SK-N-SH treated with all-trans-retinoic acid at 6 μM for 48 hours (cell line): ENCODE data around the gene AGMO.
A peak's percentile ranks its signal among the peaks of the same experiment; 100 is the strongest.

ENCODE experiments used
- ATAC-seq: fragments of 200-7000 bp; cut with Tn5 transposase; 3 replicates; pipeline ENCODE4 v1.9.1; 2020; ENCODE audit warnings: mild to moderate bottlenecking, moderate library complexity
- BACH2 ChIP-seq: fragments of 250-450 bp; sonication (Bioruptor Pico); IDR thresholded peaks from 2 replicates; pipeline ENCODE4 v1.9.0; 2021; ENCODE audit warnings: mild to moderate bottlenecking, borderline replicate concordance
- CSDC2 ChIP-seq: fragments of 250-450 bp; sonication (Bioruptor Pico); IDR thresholded peaks from 2 replicates; pipeline ENCODE4 v1.5.0; 2020; ENCODE audit warnings: mild to moderate bottlenecking, moderate library complexity
- ESRRG ChIP-seq: fragments of 250-450 bp; sonication (Bioruptor Pico); IDR thresholded peaks from 2 replicates; pipeline ENCODE4 v1.6.1; 2021; ENCODE audit warnings: mild to moderate bottlenecking
- ISL1 ChIP-seq: fragments of 250-450 bp; sonication (Bioruptor Pico); IDR thresholded peaks from 2 replicates; pipeline ENCODE4 v2.1.2; 2022; ENCODE audit warnings: mild to moderate bottlenecking, moderate library complexity
- RARB ChIP-seq: fragments of 250-450 bp; sonication (Bioruptor Pico); IDR thresholded peaks from 2 replicates; pipeline ENCODE4 v1.8.0; 2021; ENCODE audit warnings: mild to moderate bottlenecking, moderate library complexity
- ZFP3 ChIP-seq: fragments of 250-450 bp; sonication (Bioruptor Pico); IDR thresholded peaks from 2 replicates; pipeline ENCODE4 v1.5.0; 2020; ENCODE audit warnings: mild to moderate bottlenecking, moderate library complexity
- ZFP30 ChIP-seq: fragments of 450-650 bp; formaldehyde crosslinking; IDR thresholded peaks from 2 replicates; pipeline ENCODE4 v1.5.0; 2022; ENCODE audit warnings: mild to moderate bottlenecking, moderate library complexity
- ZNF565 ChIP-seq: fragments of 450-650 bp; formaldehyde crosslinking; conservative IDR thresholded peaks from 2 replicates; pipeline ENCODE4 v1.5.0; 2020; ENCODE audit warnings: low read depth, mild to moderate bottlenecking, moderate library complexity
- TF ChIP-seq, protein P1 (sequence below): fragments of 250-450 bp; sonication (Bioruptor Pico); IDR thresholded peaks from 2 replicates; pipeline ENCODE4 v1.5.1; 2020; ENCODE audit warnings: low read depth, mild to moderate bottlenecking, moderate library complexity
- TF ChIP-seq, protein P2 (sequence below): fragments of 250-450 bp; sonication (Bioruptor Pico); IDR thresholded peaks from 2 replicates; pipeline ENCODE4 v1.8.0; 2021; ENCODE audit warnings: low read depth, mild to moderate bottlenecking, moderate library complexity, borderline replicate concordance
- TF ChIP-seq, protein P3 (sequence below): fragments of 250-450 bp; sonication (Bioruptor Pico); IDR thresholded peaks from 2 replicates; pipeline ENCODE4 v1.5.0; 2020; ENCODE audit warnings: mild to moderate bottlenecking, moderate library complexity
- TF ChIP-seq, protein P4 (sequence below): fragments of 250-450 bp; sonication (Bioruptor Pico); IDR thresholded peaks from 2 replicates; pipeline ENCODE4 v1.8.0; 2020; ENCODE audit warnings: mild to moderate bottlenecking, moderate library complexity, borderline replicate concordance

The AGMO gene

DNA sequence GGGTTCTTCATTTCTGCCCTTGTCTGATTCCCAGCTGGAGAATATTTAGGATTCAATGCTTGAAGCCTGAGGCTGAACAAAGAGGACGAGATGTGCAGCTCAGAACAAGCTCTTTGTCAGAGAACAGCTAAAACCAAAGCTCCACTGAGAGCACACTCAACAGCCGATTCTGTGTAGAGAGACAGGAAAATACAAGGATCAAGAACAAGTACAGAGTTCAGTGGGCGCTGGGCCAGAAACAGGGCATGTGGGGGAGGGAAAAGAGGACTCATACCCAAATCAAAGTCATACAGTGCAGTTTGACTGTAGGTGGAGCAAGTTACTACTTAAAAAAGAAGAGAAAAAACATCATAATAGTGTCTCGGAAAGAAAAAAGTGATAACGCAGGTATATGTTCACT is at the start of gene AGMO:
Gene AGMO (minus strand): TSS at position 181 of the 400 bp plus-strand sequence.
- peak; percentile 62 for ATAC-seq
- TF ChIP-seq ESRRG (no peak), BACH2 (CRISPR knock-in tag) (no peak), ISL1 (CRISPR knock-in tag) (no peak), ZFP3 (CRISPR knock-in tag) (no peak), CSDC2 (CRISPR knock-in tag) (no peak), ZNF565 (CRISPR knock-in tag) (no peak)
- TF ChIP-seq, protein P1, sequence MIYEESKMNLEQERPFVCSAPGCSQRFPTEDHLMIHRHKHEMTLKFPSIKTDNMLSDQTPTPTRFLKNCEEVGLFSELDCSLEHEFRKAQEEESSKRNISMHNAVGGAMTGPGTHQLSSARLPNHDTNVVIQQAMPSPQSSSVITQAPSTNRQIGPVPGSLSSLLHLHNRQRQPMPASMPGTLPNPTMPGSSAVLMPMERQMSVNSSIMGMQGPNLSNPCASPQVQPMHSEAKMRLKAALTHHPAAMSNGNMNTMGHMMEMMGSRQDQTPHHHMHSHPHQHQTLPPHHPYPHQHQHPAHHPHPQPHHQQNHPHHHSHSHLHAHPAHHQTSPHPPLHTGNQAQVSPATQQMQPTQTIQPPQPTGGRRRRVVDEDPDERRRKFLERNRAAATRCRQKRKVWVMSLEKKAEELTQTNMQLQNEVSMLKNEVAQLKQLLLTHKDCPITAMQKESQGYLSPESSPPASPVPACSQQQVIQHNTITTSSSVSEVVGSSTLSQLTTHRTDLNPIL (CRISPR knock-in tag), result no peak
- TF ChIP-seq, protein P2, sequence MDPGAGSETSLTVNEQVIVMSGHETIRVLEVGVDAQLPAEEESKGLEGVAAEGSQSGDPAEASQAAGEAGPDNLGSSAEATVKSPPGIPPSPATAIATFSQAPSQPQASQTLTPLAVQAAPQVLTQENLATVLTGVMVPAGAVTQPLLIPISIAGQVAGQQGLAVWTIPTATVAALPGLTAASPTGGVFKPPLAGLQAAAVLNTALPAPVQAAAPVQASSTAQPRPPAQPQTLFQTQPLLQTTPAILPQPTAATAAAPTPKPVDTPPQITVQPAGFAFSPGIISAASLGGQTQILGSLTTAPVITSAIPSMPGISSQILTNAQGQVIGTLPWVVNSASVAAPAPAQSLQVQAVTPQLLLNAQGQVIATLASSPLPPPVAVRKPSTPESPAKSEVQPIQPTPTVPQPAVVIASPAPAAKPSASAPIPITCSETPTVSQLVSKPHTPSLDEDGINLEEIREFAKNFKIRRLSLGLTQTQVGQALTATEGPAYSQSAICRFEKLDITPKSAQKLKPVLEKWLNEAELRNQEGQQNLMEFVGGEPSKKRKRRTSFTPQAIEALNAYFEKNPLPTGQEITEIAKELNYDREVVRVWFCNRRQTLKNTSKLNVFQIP (CRISPR knock-in tag), result no peak
- TF ChIP-seq, protein P3, sequence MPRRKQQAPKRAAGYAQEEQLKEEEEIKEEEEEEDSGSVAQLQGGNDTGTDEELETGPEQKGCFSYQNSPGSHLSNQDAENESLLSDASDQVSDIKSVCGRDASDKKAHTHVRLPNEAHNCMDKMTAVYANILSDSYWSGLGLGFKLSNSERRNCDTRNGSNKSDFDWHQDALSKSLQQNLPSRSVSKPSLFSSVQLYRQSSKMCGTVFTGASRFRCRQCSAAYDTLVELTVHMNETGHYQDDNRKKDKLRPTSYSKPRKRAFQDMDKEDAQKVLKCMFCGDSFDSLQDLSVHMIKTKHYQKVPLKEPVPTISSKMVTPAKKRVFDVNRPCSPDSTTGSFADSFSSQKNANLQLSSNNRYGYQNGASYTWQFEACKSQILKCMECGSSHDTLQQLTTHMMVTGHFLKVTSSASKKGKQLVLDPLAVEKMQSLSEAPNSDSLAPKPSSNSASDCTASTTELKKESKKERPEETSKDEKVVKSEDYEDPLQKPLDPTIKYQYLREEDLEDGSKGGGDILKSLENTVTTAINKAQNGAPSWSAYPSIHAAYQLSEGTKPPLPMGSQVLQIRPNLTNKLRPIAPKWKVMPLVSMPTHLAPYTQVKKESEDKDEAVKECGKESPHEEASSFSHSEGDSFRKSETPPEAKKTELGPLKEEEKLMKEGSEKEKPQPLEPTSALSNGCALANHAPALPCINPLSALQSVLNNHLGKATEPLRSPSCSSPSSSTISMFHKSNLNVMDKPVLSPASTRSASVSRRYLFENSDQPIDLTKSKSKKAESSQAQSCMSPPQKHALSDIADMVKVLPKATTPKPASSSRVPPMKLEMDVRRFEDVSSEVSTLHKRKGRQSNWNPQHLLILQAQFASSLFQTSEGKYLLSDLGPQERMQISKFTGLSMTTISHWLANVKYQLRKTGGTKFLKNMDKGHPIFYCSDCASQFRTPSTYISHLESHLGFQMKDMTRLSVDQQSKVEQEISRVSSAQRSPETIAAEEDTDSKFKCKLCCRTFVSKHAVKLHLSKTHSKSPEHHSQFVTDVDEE, result no peak

DNA sequence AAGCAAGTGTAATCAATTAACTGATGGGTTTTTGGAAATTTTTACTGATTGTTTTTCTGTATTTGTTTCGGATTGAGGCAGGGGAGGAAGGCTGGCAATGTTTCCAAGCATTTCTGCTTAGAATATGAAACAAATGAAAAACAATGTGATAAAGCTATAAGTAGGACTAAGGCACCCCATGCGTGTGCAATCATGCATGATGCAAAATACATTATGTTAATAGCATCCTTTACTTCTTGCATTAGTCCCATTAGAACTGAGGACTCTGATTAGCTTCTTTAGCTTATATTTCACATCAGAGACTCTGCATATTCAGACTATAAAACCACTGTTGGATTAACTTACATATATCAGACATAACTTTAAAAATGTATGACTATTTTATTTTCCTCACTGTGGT is 48.7 kb upstream of the AGMO start:
- TF ChIP-seq ZFP3 (CRISPR knock-in tag), result no peak
- TF ChIP-seq, all 23 proteins: peak for 0
- no peak for ATAC-seq

DNA sequence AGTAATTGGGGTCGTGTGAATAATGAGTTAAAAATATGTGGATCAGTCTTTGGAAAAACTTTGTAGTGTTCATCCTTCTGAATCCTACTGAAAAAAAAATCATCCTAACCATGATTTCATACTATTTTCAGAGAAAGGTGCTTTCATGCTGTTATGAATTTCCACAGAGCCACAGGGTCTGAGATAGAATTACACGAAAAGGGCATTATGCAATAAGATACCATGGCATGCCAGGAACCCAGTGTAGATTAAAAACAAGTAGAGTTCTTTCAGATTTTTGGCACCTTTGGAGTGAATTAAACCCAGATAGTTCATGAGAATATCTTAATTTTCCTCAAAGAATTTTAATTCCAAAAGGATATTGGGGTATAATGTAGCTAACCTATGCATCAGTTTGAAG is 47.5 kb upstream of the AGMO start:
- no peak for ATAC-seq
- TF ChIP-seq RARB, result no peak

DNA sequence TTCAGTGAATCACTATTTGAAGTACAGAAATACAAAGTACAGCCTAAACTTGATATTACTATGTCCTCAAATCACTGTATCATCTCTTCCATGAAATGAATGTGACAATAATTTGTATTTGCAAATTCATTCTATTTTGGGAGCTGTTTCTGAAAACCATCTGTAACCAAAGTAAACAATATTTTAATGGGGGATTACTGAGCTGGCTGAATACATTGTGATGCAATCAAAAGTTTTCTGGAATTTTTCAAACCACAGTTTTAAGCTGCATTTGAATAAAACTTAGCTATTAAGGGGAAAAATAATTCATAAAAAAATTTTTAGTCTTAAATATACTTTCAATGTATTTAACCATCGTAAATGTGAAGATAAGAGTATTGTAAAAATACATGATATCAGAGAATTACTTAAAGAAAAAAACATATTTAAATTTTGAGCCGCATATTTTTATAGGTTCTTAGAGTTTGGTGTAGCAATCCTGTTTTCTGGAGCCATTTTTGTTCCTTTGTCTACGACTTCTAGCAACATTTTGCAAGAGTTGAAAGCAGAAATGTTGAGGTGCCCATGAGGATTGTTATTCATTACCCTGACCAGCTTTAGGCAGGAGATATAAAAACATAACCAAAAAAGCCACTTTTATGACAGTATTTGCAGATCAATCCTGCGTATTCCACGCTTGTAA is 45.9 kb upstream of the AGMO start:
- TF ChIP-seq, protein P2 (CRISPR knock-in tag), result no peak
- TF ChIP-seq, protein P1 (CRISPR knock-in tag), result no peak
- TF ChIP-seq ZFP30 (CRISPR knock-in tag), result no peak
- TF ChIP-seq, protein P4, sequence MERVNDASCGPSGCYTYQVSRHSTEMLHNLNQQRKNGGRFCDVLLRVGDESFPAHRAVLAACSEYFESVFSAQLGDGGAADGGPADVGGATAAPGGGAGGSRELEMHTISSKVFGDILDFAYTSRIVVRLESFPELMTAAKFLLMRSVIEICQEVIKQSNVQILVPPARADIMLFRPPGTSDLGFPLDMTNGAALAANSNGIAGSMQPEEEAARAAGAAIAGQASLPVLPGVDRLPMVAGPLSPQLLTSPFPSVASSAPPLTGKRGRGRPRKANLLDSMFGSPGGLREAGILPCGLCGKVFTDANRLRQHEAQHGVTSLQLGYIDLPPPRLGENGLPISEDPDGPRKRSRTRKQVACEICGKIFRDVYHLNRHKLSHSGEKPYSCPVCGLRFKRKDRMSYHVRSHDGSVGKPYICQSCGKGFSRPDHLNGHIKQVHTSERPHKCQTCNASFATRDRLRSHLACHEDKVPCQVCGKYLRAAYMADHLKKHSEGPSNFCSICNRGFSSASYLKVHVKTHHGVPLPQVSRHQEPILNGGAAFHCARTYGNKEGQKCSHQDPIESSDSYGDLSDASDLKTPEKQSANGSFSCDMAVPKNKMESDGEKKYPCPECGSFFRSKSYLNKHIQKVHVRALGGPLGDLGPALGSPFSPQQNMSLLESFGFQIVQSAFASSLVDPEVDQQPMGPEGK (CRISPR knock-in tag), result no peak
- TF ChIP-seq, protein P3, result no peak
- TF ChIP-seq, all 23 proteins: peak for 0
- no peak for ATAC-seq
